ENCODE results near the gene PLEKHD1. TPM values are rescaled to one million over a fixed set of nuclear protein-coding genes. Genes with fewer than 3 reads are reported as not detected.

The PLEKHD1 gene
- total RNA-seq, 1 donor from 2014 or later = 0.24 TPM

- CTCF ChIA-PET = no interaction called here
- H3K27me3 Mint-ChIP-seq = peaks cover 20% of the 10 kb centered on the region
- no peak for ATAC-seq (ENCODE audit: low read depth)
- H3K9me3 Mint-ChIP-seq = no peaks in the 10 kb centered on the region
- H3K4me3 Mint-ChIP-seq = no peak overlapping the region
- DNase-seq = no peak
- H3K27ac Mint-ChIP-seq = no peak overlapping the region
- POLR2A ChIA-PET = no interaction called here
- no peaks in the 10 kb centered on the region for H3K36me3 Mint-ChIP-seq (ENCODE audit: low read depth)
- intact Hi-C loops (cut with micrococcal nuclease) = no loop called here
- no peak for TF ChIP-seq CTCF (IDR thresholded peaks at IDR 0.05)
- no peaks in the 10 kb centered on the region for H3K4me1 Mint-ChIP-seq
Observed at GRCh38 chr14:69522026-69522425, 37.5 kb downstream of the PLEKHD1 start.

- POLR2A ChIA-PET = no interaction called here
- TF ChIP-seq CTCF (IDR thresholded peaks at IDR 0.05) = no peak
- Mint-ChIP-seq H3K9me3 (no peaks in the 10 kb centered on the region), H3K27me3 (peaks cover 10% of the 10 kb centered on the region), H3K27ac (no peak overlapping the region), H3K4me1 (no peaks in the 10 kb centered on the region), H3K36me3 (ENCODE audit: low read depth) (no peaks in the 10 kb centered on the region), H3K4me3 (no peak overlapping the region)
- DNase-seq (no peak), ATAC-seq (ENCODE audit: low read depth) (no peak)
- intact Hi-C loops (cut with micrococcal nuclease) = no loop called here
- CTCF ChIA-PET = no interaction called here
Observed at GRCh38 chr14:69525896-69526295, 41.4 kb downstream of the PLEKHD1 start.

GRCh38 chr14:69527635-69528034 is 43.1 kb downstream of the PLEKHD1 start:
- ChIA-PET CTCF (no interaction called here), POLR2A (no interaction called here)
- no peak for DNase-seq
- Mint-ChIP-seq H3K27me3 (peaks cover 4% of the 10 kb centered on the region), H3K36me3 (ENCODE audit: low read depth) (no peaks in the 10 kb centered on the region), H3K27ac (no peak overlapping the region), H3K4me3 (no peak overlapping the region), H3K9me3 (no peaks in the 10 kb centered on the region), H3K4me1 (no peaks in the 10 kb centered on the region)
- no peak for TF ChIP-seq CTCF (IDR thresholded peaks at IDR 0.05)
- intact Hi-C loops (cut with micrococcal nuclease) = no loop called here
- ATAC-seq (ENCODE audit: low read depth) = no peak

GRCh38 chr14:69528143-69528542 is 43.6 kb downstream of the PLEKHD1 start:
- H3K27me3 Mint-ChIP-seq = peaks cover 5% of the 10 kb centered on the region
- no peaks in the 10 kb centered on the region for H3K36me3 Mint-ChIP-seq (ENCODE audit: low read depth)
- H3K4me1 Mint-ChIP-seq = no peaks in the 10 kb centered on the region
- DNase-seq = no peak
- TF ChIP-seq CTCF (IDR thresholded peaks at IDR 0.05) = no peak
- ChIA-PET CTCF (no interaction called here), POLR2A (no interaction called here)
- H3K9me3 Mint-ChIP-seq = no peaks in the 10 kb centered on the region
- ATAC-seq (ENCODE audit: low read depth) = no peak
- intact Hi-C loops (cut with micrococcal nuclease) = no loop called here
- H3K27ac Mint-ChIP-seq = no peak overlapping the region
- no peak overlapping the region for H3K4me3 Mint-ChIP-seq

- H3K4me3 Mint-ChIP-seq = no peak overlapping the region
- H3K27ac Mint-ChIP-seq = no peak overlapping the region
- no peaks in the 10 kb centered on the region for H3K4me1 Mint-ChIP-seq
- intact Hi-C loops (cut with micrococcal nuclease) = no loop called here
- POLR2A ChIA-PET = no interaction called here
- no peaks in the 10 kb centered on the region for H3K9me3 Mint-ChIP-seq
- CTCF ChIA-PET = no interaction called here
- no peak for TF ChIP-seq CTCF (IDR thresholded peaks at IDR 0.05)
- ATAC-seq (ENCODE audit: low read depth) (no peak), DNase-seq (no peak)
- peaks cover 9% of the 10 kb centered on the region for H3K27me3 Mint-ChIP-seq
- no peaks in the 10 kb centered on the region for H3K36me3 Mint-ChIP-seq (ENCODE audit: low read depth)
Observed at GRCh38 chr14:69528930-69529329, 44.4 kb downstream of the PLEKHD1 start.

Measured in activated B cell treated with CpG ODN at 0.5 μM for 24 hours (primary cell).